ENCODE results near the gene RAB22A. TPM values are rescaled to one million over a fixed set of nuclear protein-coding genes. Genes with fewer than 3 reads are reported as not detected.

Gene RAB22A
- total RNA-seq, 1 donor from 2014 or later, result 21.2 TPM

- Mint-ChIP-seq H3K4me3 (peak overlapping the region; percentile 89), H3K27ac (peak overlapping the region; percentile 97), H3K36me3 (peaks cover 9% of the 10 kb centered on the region), H3K9me3 (peaks cover 8% of the 10 kb centered on the region), H3K4me1 (peaks cover 28% of the 10 kb centered on the region), H3K27me3 (ENCODE audit: low read depth) (no peaks in the 10 kb centered on the region)
- TF ChIP-seq CTCF (IDR thresholded peaks at IDR 0.05; ENCODE audit: unreplicated experiment), result no peak
- no peak for DNase-seq (ENCODE audit: low spot score in 2 of 2, unreplicated experiment in 2 of 2)
Measured at GRCh38 chr20:58389968-58390658, 80.6 kb downstream of the RAB22A start.

- H3K4me3 Mint-ChIP-seq, result peak overlapping the region; percentile 89
- no peak for TF ChIP-seq CTCF (IDR thresholded peaks at IDR 0.05; ENCODE audit: unreplicated experiment)
- DNase-seq (ENCODE audit: low spot score in 2 of 2, unreplicated experiment in 2 of 2), result no peak
- peaks cover 28% of the 10 kb centered on the region for H3K4me1 Mint-ChIP-seq
- peak overlapping the region; percentile 97 for H3K27ac Mint-ChIP-seq
- no peaks in the 10 kb centered on the region for H3K27me3 Mint-ChIP-seq (ENCODE audit: low read depth)
- H3K36me3 Mint-ChIP-seq, result peaks cover 9% of the 10 kb centered on the region
- peaks cover 8% of the 10 kb centered on the region for H3K9me3 Mint-ChIP-seq
Measured at GRCh38 chr20:58390659-58391035, 81.1 kb downstream of the RAB22A start.

GRCh38 chr20:58392286-58392685, 82.8 kb downstream of the RAB22A start:
- Mint-ChIP-seq H3K4me1 (peaks cover 28% of the 10 kb centered on the region), H3K9me3 (peaks cover 5% of the 10 kb centered on the region), H3K27me3 (ENCODE audit: low read depth) (no peaks in the 10 kb centered on the region), H3K4me3 (no peak overlapping the region), H3K36me3 (peaks cover 9% of the 10 kb centered on the region), H3K27ac (no peak overlapping the region)
- DNase-seq (ENCODE audit: low spot score in 2 of 2, unreplicated experiment in 2 of 2), result no peak
- TF ChIP-seq CTCF (IDR thresholded peaks at IDR 0.05; ENCODE audit: unreplicated experiment), result no peak

- no peak overlapping the region for H3K4me3 Mint-ChIP-seq
- no peaks in the 10 kb centered on the region for H3K9me3 Mint-ChIP-seq
- no peaks in the 10 kb centered on the region for H3K27me3 Mint-ChIP-seq (ENCODE audit: low read depth)
- peaks cover 28% of the 10 kb centered on the region for H3K4me1 Mint-ChIP-seq
- no peak for TF ChIP-seq CTCF (IDR thresholded peaks at IDR 0.05; ENCODE audit: unreplicated experiment)
- no peak overlapping the region for H3K27ac Mint-ChIP-seq
- DNase-seq (ENCODE audit: low spot score in 2 of 2, unreplicated experiment in 2 of 2), result no peak
- peaks cover 9% of the 10 kb centered on the region for H3K36me3 Mint-ChIP-seq
Measured at GRCh38 chr20:58393299-58393698, 83.8 kb downstream of the RAB22A start.

- Mint-ChIP-seq H3K4me3 (no peak overlapping the region), H3K27me3 (ENCODE audit: low read depth) (no peaks in the 10 kb centered on the region), H3K36me3 (peaks cover 14% of the 10 kb centered on the region), H3K9me3 (no peaks in the 10 kb centered on the region), H3K4me1 (peaks cover 30% of the 10 kb centered on the region), H3K27ac (peak overlapping the region; percentile 7)
- DNase-seq (ENCODE audit: low spot score in 2 of 2, unreplicated experiment in 2 of 2), result no peak
- no peak for TF ChIP-seq CTCF (IDR thresholded peaks at IDR 0.05; ENCODE audit: unreplicated experiment)
Measured at GRCh38 chr20:58394801-58395200, 85.3 kb downstream of the RAB22A start.
